A673 (cell line): Measurements from ENCODE around the gene ANKRD9. TPM values are rescaled to one million over a fixed set of nuclear protein-coding genes. Genes with fewer than 3 reads are reported as not detected.

Experiments
- BruUV-seq: library from RNA; stranded (reverse); fragments of 400-500 nt; replicated peaks from 2 replicates; lab custom pipeline; 2021; lab: Mats Ljungman, UMichigan
- CTCF ChIA-PET: fragments of 300-600 bp; sonication (Branson Sonifier 250); formaldehyde crosslinking; loops from one replicate; lab custom pipeline; 2022; ENCODE audit warnings: antibody characterized with exemption; lab: Charles Lee
- POLR2A ChIA-PET: fragments of 300-600 bp; sonication (Branson Sonifier 250); formaldehyde crosslinking; loops from one replicate; lab custom pipeline; 2022; ENCODE audit warnings: antibody characterized with exemption; ENCODE audit not compliant: low non-redundant PET; lab: Charles Lee
- DNase-seq: peaks from one replicate; pipeline ENCODE4 v3.0.0-alpha.2; 2015; ENCODE audit warnings: low spot score
- H3K27ac ChIP-seq: fragments of 200-600 bp; sonication (generic); 2 replicates; pipeline ENCODE4 v1.5.1; 2016; ENCODE audit warnings: mixed run types, low read depth, mild to moderate bottlenecking, mixed read lengths, antibody characterized with exemption, low read length; ENCODE audit not compliant: poor library complexity, severe bottlenecking
- H3K27me3 ChIP-seq: fragments of 200-600 bp; sonication (generic); replicated peaks from 2 replicates; pipeline ENCODE4 v1.6.1; 2017; ENCODE audit warnings: mixed run types, low read depth, mild to moderate bottlenecking, mixed read lengths, antibody characterized with exemption, low read length; ENCODE audit not compliant: insufficient read depth, poor library complexity
- H3K36me3 ChIP-seq: fragments of 200-600 bp; sonication (generic); 2 replicates; pipeline ENCODE4 v1.6.1; 2016; ENCODE audit warnings: mixed run types, mild to moderate bottlenecking, mixed read lengths, antibody characterized with exemption, low read length; ENCODE audit not compliant: insufficient read depth, poor library complexity, severe bottlenecking
- H3K4me1 ChIP-seq: fragments of 200-600 bp; sonication (generic); 2 replicates; pipeline ENCODE4 v1.6.1; 2017; ENCODE audit warnings: mixed run types, mild to moderate bottlenecking, mixed read lengths, antibody characterized with exemption, low read length; ENCODE audit not compliant: insufficient read depth, poor library complexity, severe bottlenecking
- H3K4me3 ChIP-seq: fragments of 200-600 bp; sonication (generic); 2 replicates; pipeline ENCODE4 v1.5.1; 2016; ENCODE audit warnings: low read depth, mixed run types, mild to moderate bottlenecking, mixed read lengths, low read length; ENCODE audit not compliant: poor library complexity, severe bottlenecking
- H3K9me3 ChIP-seq: fragments of 200-600 bp; sonication (generic); 2 replicates; pipeline ENCODE4 v1.6.1; 2016; ENCODE audit warnings: mixed run types, low read depth, mild to moderate bottlenecking, mixed read lengths, antibody characterized with exemption, low read length; ENCODE audit not compliant: poor library complexity, severe bottlenecking
- EZH2 ChIP-seq: fragments of 200-600 bp; sonication (generic); IDR thresholded peaks from 2 replicates; pipeline ENCODE4 v1.6.1; 2017; ENCODE audit warnings: borderline replicate concordance, low read depth, mild to moderate bottlenecking, mixed read lengths, antibody characterized with exemption, low read length; ENCODE audit not compliant: poor library complexity, severe bottlenecking
- intact Hi-C: fragments of 100-400 bp; cut with micrococcal nuclease; formaldehyde crosslinking; loops from one replicate; pipeline ENCODE4 v1.10.0; 2022; ENCODE audit not compliant: unreplicated experiment
- total RNA-seq: library from RNA; stranded (reverse); gene quantifications from 2 replicates; pipeline ENCODE4 v1.2.3, GENCODE V29; 2021
- TF ChIP-seq, protein P1 (sequence below): fragments of 300-800, 200-600 bp; sonication (generic); conservative IDR thresholded peaks from 2 replicates; pipeline ENCODE4 v1.5.1; 2017; ENCODE audit warnings: low read depth, mild to moderate bottlenecking, antibody characterized with exemption, low read length, moderate library complexity, mixed read lengths

Gene ANKRD9
- total RNA-seq, 1 experiment from 2014 or later: 28.0 TPM

DNA sequence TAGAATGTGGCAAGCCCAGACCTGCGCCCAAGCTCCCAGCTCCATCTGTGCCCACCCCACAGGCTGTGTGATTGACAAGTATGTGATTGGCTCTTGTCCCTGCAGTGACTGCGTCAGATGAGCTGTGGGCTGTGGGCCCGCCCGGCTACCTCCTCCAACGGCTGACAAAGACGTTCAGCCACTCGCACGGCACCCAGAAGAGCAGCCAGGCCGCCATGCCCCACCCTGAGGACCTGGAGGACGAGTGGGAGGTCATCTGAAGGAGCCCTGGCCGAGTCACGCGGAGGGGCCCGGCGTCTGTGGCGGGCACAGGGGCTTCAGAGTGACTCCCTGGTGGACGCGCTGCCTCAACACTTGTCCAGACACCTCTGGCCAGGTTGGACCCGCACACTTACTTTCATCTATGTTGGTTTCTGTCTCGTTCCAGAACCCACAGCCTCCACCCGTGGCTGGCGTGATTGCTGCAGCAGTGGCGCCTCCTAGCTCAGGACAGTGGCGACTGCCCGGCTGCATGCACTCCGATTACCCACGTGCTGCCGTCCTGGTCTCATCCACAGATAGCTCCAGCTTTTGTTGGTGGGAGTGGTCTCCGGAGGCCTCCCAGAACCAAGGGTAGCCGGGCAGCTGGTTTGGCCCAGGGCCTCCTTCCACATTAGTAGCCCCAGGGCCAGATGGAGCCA, 11.4 kb downstream of the ANKRD9 start:
- ChIA-PET POLR2A (no interaction called here), CTCF (interaction anchor here (0.6 kb wide), 1 partner anchor 60 kb away, joined by 4 read pairs; no protein-coding TSS in a partner anchor)
- BruUV-seq: no TSS peak
- no peaks in the 10 kb centered on the region for H3K9me3 ChIP-seq
- H3K4me1 ChIP-seq: no peaks in the 10 kb centered on the region
- no peaks in the 10 kb centered on the region for H3K36me3 ChIP-seq
- DNase-seq: peak; percentile 37
- no peak overlapping the region for H3K27ac ChIP-seq
- intact Hi-C loops: no loop called here
- no peaks in the 10 kb centered on the region for H3K27me3 ChIP-seq
- no peak for TF ChIP-seq EZH2
- TF ChIP-seq, protein P1, sequence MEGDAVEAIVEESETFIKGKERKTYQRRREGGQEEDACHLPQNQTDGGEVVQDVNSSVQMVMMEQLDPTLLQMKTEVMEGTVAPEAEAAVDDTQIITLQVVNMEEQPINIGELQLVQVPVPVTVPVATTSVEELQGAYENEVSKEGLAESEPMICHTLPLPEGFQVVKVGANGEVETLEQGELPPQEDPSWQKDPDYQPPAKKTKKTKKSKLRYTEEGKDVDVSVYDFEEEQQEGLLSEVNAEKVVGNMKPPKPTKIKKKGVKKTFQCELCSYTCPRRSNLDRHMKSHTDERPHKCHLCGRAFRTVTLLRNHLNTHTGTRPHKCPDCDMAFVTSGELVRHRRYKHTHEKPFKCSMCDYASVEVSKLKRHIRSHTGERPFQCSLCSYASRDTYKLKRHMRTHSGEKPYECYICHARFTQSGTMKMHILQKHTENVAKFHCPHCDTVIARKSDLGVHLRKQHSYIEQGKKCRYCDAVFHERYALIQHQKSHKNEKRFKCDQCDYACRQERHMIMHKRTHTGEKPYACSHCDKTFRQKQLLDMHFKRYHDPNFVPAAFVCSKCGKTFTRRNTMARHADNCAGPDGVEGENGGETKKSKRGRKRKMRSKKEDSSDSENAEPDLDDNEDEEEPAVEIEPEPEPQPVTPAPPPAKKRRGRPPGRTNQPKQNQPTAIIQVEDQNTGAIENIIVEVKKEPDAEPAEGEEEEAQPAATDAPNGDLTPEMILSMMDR: peak; percentile 53
- no peak overlapping the region for H3K4me3 ChIP-seq

DNA sequence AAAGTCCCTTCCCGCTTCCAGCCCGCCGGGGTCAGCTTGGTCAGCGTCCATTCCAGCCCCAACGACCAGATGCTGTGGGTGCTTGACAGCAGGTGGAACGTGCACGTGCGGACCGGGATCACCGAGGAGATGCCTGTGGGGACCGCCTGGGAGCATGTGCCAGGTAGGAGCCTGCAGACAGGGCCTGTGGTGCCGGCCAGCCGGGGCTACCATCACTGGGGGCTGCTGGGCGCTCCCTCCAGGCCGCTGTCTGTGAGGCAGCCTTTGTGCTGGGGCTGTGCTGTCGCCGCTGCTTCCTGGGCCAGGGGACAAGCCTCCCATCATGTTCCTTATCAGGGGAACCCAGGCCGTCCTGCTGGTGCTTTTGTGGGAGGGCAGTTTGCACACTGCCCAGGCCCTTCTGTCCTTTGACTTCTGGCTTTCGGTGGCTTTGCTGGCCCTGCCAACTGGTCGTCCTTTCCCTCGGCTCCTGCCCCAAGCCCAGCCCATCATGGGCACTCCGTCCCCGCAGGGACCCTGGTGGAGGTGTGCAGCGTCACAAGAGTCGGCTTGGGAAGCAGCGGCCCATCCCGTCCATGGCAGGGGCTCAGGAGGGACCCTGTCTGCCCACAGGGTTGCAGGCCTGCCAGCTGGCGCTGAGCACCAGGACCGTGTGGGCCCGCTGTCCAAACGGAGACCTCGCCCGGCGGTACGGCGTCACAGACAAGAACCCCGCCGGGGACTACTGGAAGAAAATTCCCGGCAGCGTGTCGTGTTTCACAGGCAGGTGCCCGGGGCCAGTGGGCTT, 12.4 kb downstream of the ANKRD9 start:
- no peak overlapping the region for H3K4me3 ChIP-seq
- intact Hi-C loops: no loop called here

DNA sequence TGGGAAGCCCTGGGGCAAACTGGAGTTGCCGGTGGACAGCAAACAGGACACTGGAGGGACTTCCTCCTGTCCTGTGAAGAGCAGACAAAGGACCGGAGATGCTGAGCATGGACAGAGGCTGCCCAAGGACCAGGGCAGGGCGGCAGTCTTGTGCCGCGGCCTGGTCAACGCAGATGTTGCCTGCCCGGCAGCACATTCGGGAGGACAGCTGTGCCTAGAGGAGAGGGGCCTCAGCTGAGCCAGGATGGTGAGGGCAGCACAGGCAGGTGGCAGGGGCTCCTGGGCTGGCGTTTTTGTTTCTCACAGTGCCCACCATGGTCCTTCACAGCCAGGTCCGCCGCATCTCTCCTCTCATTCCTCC, 13.3 kb downstream of the ANKRD9 start:
- Histone ChIP-seq H3K4me1 (no peaks in the 10 kb centered on the region), H3K36me3 (no peaks in the 10 kb centered on the region), H3K27ac (no peak overlapping the region), H3K27me3 (no peaks in the 10 kb centered on the region), H3K4me3 (no peak overlapping the region), H3K9me3 (no peaks in the 10 kb centered on the region)
- ChIA-PET POLR2A (no interaction called here), CTCF (no interaction called here)
- DNase-seq: no peak
- TF ChIP-seq, protein P1: no peak
- no peak for TF ChIP-seq EZH2
- intact Hi-C loops: no loop called here
- BruUV-seq: no TSS peak

More for the DNA sequence above, 12.4 kb downstream of the ANKRD9 start:
- TF ChIP-seq EZH2: no peak
- TF ChIP-seq, protein P1: no peak
- Histone ChIP-seq H3K27ac (no peak overlapping the region), H3K27me3 (no peaks in the 10 kb centered on the region), H3K9me3 (no peaks in the 10 kb centered on the region), H3K4me1 (no peaks in the 10 kb centered on the region), H3K36me3 (no peaks in the 10 kb centered on the region)
- BruUV-seq: no TSS peak
- ChIA-PET CTCF (no interaction called here), POLR2A (no interaction called here)
- no peak for DNase-seq
